Activated CD4-positive, alpha-beta T cell treated with anti-CD3 and anti-CD28 coated beads for 48 hours (primary cell): ENCODE data around the gene GOLGA8B.
A peak's percentile ranks its signal among the peaks of the same experiment; 100 is the strongest.
"Not testable (repeated sequence)": the region's sequence is repeated elsewhere in the genome, so short reads cannot be mapped to it uniquely, and the experiment has no call there.

Experiments
- DNase-seq: peaks from one replicate; pipeline ENCODE4 v3.0.0-alpha.2; 2020

Gene GOLGA8B

GRCh38 chr15:34594361-34594760 lies 10.9 kb upstream of the GOLGA8B start:
- DNase-seq = no peak

- DNase-seq = no peak
Measured at GRCh38 chr15:34591306-34591705, 7.9 kb upstream of the GOLGA8B start.

GRCh38 chr15:34588046-34588674 lies 4.7 kb upstream of the GOLGA8B start:
- DNase-seq = peak; percentile 71

GRCh38 chr15:34585966-34586365 lies 2.5 kb upstream of the GOLGA8B start:
- not testable (repeated sequence) for DNase-seq

GRCh38 chr15:34584996-34585395 lies 1.5 kb upstream of the GOLGA8B start:
- no peak for DNase-seq

GRCh38 chr15:34584330-34584668 lies 848 bp upstream of the GOLGA8B start:
- no peak for DNase-seq

GRCh38 chr15:34582461-34583371 lies 735 bp downstream of the GOLGA8B start:
- peak; percentile 56 for DNase-seq

- DNase-seq = not testable (repeated sequence)
Measured at GRCh38 chr15:34581687-34582460, 1.6 kb downstream of the GOLGA8B start.

- DNase-seq = no peak
Measured at GRCh38 chr15:34581043-34581365, 2.4 kb downstream of the GOLGA8B start.

- not testable (repeated sequence) for DNase-seq
Measured at GRCh38 chr15:34580251-34581042, 3.0 kb downstream of the GOLGA8B start.

- DNase-seq = no peak
Measured at GRCh38 chr15:34578283-34578674, 5.2 kb downstream of the GOLGA8B start.

- DNase-seq = not testable (repeated sequence)
Measured at GRCh38 chr15:34577658-34578282, 5.7 kb downstream of the GOLGA8B start.

GRCh38 chr15:34575035-34575434 lies 8.4 kb downstream of the GOLGA8B start:
- not testable (repeated sequence) for DNase-seq

- not testable (repeated sequence) for DNase-seq
Measured at GRCh38 chr15:34572921-34573320, 10.5 kb downstream of the GOLGA8B start.

- not testable (repeated sequence) for DNase-seq
Measured at GRCh38 chr15:34572019-34572641, 11.3 kb downstream of the GOLGA8B start.

- DNase-seq = not testable (repeated sequence)
Measured at GRCh38 chr15:34569670-34570396, 13.6 kb downstream of the GOLGA8B start.

- DNase-seq = not testable (repeated sequence)
Measured at GRCh38 chr15:34567174-34567573, 16.3 kb downstream of the GOLGA8B start.

GRCh38 chr15:34564711-34565110 lies 18.7 kb downstream of the GOLGA8B start:
- not testable (repeated sequence) for DNase-seq

GRCh38 chr15:34560814-34561213 lies 22.6 kb downstream of the GOLGA8B start:
- DNase-seq = not testable (repeated sequence)

GRCh38 chr15:34559764-34560163 lies 23.7 kb downstream of the GOLGA8B start:
- DNase-seq = not testable (repeated sequence)

- DNase-seq = not testable (repeated sequence)
Measured at GRCh38 chr15:34555162-34555561, 28.3 kb downstream of the GOLGA8B start.
